HG02678 (cell line): Measurements from ENCODE around the gene MROH7.

ENCODE experiments used
- ATAC-seq: cut with Tn5 transposase; IDR thresholded peaks from one replicate; pipeline ENCODE4 v1.9.1; 2021; ENCODE audit warnings: mild to moderate bottlenecking, moderate library complexity; ENCODE audit not compliant: unreplicated experiment

MROH7 gene

DNA sequence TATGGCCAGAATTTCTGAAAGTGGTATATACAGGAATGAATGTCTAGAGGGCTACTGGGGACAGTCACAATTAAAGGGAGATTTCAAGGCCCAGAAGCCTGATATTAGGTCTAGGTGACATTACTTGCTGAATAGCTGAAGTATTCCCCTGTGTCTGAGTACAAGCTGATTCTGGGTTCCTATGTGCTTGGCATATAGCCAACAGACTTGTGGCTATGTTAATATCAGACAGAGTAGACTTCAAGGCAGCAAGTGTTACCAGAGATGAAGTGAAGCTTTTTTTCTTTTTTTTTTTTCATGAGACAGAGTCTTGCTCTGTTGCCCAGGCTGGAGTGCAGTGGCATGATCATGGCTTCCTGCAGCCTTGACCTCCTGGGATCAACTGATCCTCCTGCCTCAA is 82.4 kb downstream of the MROH7 start:
- ATAC-seq = no peak

DNA sequence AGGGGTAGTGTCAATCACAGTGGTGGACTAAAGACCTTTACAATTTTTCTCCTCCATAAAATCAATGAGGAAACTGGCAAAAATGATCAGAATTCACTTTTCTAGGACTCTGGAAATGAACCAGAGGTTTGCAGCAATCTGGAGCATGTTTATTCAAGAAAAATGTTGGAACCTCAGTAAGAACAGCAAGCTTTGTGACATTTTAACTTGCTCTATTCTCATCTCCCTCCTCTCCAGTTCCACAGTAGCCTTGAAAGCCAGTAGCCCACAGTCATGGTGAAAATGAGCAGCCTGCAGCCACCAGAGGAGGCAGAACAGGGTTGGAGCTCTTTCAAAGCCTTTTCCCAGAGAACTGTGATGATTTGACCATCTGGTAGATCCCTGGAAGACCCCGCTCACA is 83.2 kb downstream of the MROH7 start:
- no peak for ATAC-seq

GRCh38 chr1:54728027-54728426 is 86.4 kb downstream of the MROH7 start:
- ATAC-seq = no peak

DNA sequence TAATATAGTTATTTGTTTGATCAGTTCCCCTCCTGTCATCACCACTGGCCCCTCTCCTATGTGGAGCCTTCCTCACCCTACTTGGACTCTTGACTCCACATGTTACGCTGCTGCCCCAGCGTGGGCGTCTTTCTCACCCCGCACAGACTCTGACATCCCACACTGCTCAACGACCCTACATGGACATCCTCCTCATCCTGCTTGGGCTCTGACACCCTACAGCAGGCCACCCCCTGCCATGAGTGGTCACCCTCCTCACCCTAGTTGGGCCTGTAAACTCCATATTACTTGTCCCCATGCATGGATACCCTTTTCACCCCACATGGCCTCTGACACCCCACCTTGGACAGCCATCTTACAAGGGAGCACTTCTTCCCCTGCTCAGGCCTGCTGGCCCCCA is 95.1 kb downstream of the MROH7 start:
- ATAC-seq = no peak

GRCh38 chr1:54738244-54738643 is 96.7 kb downstream of the MROH7 start:
- no peak for ATAC-seq

DNA sequence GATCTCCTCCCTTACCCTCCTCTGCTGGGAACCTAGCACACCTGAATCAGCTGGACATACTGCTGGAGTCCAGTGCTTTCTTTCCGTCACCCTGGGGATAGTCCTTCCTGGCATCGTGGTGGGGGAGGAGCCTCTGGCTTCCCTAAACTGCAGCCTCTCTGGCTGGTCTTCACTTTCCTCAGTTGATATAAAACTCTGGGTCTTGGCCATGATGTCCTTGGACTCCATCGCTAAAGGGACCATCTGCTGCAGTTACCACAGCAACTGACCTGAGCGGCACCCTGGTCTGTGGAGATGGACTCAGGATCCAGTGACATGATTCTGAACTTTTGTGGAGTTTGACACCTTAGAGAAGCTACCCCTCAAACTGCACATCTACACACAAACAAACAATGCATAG is 99.9 kb downstream of the MROH7 start:
- ATAC-seq = no peak

- no peak for ATAC-seq
Measured at GRCh38 chr1:54742282-54742681, 100.7 kb downstream of the MROH7 start.

GRCh38 chr1:54743416-54744226 is 102.0 kb downstream of the MROH7 start:
- no peak for ATAC-seq

DNA sequence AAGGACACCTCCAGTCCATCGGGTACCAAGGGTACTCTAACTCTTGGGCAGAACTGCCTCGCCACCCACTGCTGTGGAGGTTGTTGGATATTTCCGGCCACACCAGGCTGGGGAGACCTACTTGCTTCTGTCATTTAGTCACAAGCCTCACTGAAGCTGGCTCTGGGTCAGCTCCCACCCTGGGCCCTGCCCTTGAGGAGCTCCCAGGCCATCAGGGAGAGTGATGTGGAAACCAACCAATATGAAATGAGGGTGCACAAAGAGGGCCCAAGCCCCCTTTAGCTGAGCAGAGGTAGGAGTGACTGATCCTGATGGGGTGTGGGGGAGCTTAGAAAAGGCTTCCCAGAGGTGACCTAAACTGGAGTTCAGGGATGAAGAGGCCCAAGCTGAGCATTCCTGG is 103.1 kb downstream of the MROH7 start:
- no peak for ATAC-seq

DNA sequence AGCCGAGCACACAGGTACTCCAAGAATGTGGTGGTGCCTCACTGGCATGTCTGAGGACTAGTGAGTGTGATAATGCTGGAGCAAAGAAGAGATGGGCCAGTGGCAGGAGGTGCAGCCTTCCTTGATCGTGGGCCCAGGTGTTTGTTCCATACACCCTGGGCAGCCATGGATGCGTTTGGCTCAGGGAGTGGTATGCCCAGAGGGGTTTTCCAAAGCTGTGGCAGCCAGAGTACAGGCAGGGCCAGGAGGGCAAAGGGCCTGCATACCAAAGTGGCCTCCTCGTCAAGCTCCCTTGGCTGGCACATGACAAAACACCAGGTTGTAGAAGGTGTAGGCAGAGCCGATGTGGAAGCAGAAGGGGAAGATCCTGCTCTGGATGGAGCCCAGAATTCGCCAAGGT is 103.7 kb downstream of the MROH7 start:
- ATAC-seq = no peak

- ATAC-seq = no peak
Measured at GRCh38 chr1:54745864-54746263, 104.3 kb downstream of the MROH7 start.

DNA sequence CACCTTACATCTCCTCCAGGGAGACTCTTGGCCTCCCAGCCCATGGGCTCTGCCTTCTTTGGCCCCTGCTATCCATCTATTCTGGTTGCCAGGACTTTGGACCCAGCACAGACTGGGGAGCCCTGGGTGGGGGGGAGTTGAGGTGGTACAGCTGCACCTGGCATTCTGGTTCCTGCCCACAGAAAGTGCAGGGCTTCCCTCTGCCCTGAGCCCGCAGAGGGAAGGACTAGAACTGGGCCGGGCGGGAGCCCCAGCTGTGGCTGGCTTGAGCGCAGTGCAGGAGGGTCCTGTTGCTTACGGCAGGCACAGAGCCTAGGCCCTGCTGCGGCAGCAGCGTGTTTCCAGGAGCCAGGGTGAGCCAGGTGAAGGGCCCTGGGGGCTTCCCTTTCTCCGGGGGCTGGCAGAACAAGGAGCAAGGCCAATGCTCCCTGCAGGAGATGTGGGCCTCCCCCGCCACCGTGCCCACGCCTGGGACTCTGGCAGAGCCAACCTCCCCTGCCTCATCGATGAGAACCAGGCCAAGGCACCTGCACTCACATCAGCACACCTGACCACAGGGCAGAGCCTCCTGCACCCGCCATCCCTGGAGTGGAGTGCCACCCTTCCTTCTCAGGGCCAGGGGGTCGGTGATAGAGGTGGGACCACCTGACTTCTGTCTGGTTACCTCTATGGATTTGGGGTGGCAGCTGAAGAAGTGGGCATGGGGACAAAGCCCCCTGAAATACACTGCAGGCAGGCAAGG is 106.7 kb downstream of the MROH7 start:
- ATAC-seq = no peak

DNA sequence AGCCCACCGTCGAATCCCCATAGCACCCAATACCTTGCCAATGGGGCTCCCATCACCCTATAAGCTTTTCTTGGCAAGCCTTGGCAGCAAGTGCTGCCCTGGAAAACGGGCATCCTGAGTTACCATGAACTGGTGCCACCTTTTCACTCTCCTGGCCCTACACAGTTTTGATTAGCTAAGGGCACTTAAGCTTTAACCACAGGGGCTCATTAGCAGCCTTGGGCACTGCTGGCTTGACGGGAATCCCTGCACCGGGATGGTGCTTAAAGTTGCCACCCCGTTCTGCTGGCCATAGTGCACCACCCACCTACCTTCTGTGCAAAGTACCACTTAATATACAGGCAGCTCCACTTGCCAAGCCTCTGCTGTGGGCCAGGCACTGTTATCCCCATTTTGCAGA is 109.0 kb downstream of the MROH7 start:
- no peak for ATAC-seq

DNA sequence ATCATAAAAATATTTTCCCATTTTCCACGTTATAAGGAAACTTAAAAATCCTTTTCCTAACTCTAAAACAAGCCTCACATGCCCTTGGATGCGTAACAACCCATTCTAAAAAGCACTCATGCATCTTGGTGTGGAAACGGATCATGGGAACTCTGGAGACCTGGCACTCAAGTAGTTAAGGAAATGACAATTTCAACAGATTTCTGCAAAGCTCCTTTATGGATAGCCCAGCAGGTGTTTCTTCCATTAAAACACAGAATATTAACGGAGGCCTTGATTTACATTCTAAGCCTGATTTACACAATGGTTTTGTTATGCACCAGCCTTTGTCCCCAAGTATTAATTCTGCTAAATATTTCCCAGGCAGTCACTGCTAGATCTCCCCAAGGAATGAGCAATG is 109.8 kb downstream of the MROH7 start:
- no peak for ATAC-seq

GRCh38 chr1:54754045-54754444 is 112.5 kb downstream of the MROH7 start:
- no peak for ATAC-seq

GRCh38 chr1:54754486-54755285 is 113.1 kb downstream of the MROH7 start:
- no peak for ATAC-seq

DNA sequence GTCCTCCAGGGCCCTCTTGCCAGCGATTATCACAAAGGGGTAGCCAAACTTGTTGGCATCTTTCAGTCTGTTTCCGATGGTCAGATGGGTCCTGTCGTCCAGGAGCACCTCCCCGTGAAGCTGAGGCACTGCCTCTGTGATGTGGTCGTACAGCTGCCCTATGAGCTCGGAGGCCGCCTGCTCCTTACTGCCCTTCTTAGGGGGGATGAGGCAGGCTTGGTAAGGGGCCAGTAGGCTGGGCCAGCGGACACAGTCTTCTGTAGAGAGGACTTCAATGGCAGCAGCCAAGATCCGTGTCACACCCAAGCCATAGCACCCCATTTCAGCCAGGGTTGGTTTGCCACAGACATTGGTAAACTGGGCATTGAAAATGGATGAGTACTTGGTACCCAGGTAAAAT is 116.2 kb downstream of the MROH7 start:
- ATAC-seq = no peak

GRCh38 chr1:54758678-54759348 is 117.2 kb downstream of the MROH7 start:
- no peak for ATAC-seq
